GM12865 (cell line): ENCODE results near the gene FAM13A.
A peak's percentile ranks its signal among the peaks of the same experiment; 100 is the strongest.

ENCODE experiments used
- DNase-seq: peaks from one replicate; pipeline ENCODE4 v3.0.0; 2010; ENCODE audit warnings: low read depth
- H3K4me3 ChIP-seq: 2 replicates; pipeline ENCODE4 v1.5.1; 2011; ENCODE audit warnings: mild to moderate bottlenecking, low read depth, low read length, control low read depth
- TF ChIP-seq, protein P1 (sequence below): IDR thresholded peaks from 2 replicates; pipeline ENCODE4 v1.5.1; 2011; ENCODE audit warnings: low read length, control low read depth, low read depth, inconsistent platforms; ENCODE audit not compliant: insufficient read depth; ENCODE audit errors: missing control alignments

Gene FAM13A

DNA sequence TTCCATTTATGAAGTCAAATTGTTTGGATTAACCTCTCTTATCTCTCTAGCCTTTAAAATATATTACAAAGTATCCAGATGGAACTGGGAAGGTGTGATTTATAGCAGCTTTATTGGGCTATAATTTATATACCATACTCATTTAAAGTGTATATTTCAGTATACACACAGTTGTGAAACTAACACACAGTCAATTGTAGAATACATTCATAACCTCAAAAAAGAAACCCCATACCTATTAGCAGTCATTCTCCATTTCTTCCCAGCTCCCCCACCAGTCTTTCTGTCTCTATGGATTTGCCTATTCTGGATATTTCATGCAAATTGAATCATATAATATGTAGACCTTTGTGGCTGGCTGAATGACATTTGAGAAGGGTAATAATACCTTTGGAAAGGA is 351.8 kb downstream of the FAM13A start:
- no peak for DNase-seq
- no peak overlapping the region for H3K4me3 ChIP-seq
- TF ChIP-seq, protein P1, sequence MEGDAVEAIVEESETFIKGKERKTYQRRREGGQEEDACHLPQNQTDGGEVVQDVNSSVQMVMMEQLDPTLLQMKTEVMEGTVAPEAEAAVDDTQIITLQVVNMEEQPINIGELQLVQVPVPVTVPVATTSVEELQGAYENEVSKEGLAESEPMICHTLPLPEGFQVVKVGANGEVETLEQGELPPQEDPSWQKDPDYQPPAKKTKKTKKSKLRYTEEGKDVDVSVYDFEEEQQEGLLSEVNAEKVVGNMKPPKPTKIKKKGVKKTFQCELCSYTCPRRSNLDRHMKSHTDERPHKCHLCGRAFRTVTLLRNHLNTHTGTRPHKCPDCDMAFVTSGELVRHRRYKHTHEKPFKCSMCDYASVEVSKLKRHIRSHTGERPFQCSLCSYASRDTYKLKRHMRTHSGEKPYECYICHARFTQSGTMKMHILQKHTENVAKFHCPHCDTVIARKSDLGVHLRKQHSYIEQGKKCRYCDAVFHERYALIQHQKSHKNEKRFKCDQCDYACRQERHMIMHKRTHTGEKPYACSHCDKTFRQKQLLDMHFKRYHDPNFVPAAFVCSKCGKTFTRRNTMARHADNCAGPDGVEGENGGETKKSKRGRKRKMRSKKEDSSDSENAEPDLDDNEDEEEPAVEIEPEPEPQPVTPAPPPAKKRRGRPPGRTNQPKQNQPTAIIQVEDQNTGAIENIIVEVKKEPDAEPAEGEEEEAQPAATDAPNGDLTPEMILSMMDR, result no peak

DNA sequence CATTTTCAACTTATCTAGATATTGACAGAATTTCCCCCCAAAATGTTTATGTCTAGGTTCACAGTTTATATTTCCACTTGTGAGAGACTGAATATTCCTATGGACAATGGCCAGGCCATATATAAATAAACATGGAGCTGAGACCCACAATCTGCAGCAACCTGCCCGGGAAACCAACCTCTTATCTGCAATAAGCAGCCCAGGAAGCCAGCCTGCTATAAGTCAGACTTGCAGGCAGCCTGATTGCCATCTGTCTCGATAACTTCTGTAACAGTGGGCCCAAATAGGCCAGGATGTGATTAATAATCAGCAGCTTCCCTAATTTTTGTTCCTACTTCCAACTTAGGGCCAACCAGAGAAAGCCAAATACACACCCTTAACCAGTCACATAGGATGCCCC is 354.2 kb downstream of the FAM13A start:
- H3K4me3 ChIP-seq, result no peak overlapping the region
- no peak for DNase-seq
- TF ChIP-seq, protein P1, result no peak

DNA sequence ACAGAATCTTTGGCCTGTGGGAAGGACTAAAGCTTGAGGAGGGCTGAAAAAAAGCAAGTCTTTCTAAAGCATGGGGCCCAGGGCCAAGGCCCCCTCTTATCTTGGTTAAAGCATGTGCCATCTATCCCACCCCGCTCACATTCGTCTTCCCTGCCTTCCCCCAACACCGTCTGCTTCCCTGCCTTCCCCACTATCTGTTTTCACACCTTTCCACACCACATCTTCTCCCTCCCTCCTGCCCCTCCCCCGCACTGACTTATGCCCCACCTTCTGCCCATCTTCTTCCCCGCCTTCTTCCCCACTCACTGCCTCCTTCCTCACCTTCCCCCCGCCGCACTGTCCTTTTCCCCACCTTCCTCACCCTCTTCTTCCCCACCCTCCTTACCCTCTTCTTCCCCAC is 358.5 kb downstream of the FAM13A start:
- H3K4me3 ChIP-seq, result no peak overlapping the region
- TF ChIP-seq, protein P1, result no peak
- no peak for DNase-seq

DNA sequence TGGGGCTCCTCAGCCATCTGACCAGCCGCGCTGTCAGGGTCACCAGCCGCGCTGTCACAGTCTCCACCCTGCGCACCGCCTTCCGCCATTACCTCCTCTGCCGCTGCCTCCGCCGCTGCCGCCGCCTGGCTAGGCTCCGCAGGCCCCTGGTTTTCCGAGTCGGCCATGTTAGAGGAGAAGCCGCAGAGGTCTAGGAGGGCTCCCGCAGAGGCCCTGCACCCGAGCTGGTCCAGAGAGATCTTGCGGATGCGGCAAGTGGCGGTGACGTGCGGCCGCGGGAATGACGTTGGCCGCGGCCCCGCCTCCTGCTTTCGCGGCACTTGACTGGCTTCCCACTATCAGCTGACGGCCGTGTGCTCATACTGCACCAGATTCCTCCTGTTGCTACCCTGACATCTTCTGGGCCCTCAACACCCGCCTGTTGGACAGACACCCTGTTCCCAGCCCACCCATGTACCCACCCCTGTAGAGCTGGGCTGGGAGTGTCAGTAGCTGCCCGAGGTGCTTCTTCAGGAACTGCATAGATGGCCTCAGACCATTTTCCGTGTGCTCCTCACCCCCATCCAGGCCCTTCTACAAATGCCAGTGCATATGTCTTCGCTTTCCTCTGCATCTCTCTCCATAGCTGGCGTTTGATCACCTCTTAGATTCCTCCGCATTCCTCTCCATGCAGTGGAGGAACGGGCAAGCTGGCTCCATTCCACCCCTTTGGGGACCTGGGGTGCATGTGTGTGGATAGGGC is 359.2 kb downstream of the FAM13A start, which contains the start of gene NAP1L5:
Gene NAP1L5, minus strand, starts transcription at position 242 of the 742 bp plus-strand sequence. Its CDS starts 75 bp downstream, at position 167.
- peak within 1 kb of the TSS; percentile 73 for H3K4me3 ChIP-seq
- TF ChIP-seq, protein P1, result no peak
- peak; percentile 63 for DNase-seq

DNA sequence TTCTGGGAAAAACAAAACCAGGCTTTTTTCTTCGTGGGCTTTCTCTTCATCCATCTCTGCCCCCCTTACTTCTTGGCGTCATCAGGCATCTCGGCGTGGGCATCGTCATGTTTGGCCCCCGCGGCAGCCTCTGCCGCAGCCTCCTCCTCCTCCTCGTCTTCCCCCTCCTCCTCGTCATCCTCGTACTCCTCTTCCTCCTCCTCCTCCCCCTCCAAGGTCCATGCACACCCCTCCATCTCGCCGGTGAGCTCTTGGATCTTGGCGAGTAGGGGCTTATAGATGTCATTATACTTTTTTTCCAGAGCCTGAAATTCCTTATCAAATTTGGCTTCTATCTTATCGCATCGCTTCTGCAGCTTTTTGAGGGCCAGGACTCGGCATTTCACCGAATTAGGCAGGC is 359.8 kb downstream of the FAM13A start:
- H3K4me3 ChIP-seq, result peak overlapping the region; percentile 73
- TF ChIP-seq, protein P1, result no peak
- DNase-seq, result no peak

DNA sequence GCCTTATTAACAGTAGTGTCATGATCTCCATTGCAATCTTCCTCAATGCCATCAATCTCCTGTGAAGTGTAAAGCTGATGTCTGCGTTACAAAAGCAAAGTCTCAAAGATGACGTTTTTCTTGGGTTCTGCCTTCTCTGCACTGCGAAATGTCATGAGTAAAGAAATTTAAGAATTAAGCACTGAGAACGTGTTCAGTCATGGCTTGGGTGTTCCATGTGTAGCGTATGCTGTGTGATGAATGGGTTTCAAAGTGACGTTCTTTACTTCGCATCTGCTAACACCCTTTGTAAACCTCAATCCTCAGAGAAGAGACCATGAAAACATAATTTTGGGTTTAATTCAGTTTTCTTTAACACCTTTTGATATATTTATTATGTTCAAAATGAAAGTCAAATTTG is 360.4 kb downstream of the FAM13A start:
- no peak overlapping the region for H3K4me3 ChIP-seq
- TF ChIP-seq, protein P1, result no peak
- no peak for DNase-seq

DNA sequence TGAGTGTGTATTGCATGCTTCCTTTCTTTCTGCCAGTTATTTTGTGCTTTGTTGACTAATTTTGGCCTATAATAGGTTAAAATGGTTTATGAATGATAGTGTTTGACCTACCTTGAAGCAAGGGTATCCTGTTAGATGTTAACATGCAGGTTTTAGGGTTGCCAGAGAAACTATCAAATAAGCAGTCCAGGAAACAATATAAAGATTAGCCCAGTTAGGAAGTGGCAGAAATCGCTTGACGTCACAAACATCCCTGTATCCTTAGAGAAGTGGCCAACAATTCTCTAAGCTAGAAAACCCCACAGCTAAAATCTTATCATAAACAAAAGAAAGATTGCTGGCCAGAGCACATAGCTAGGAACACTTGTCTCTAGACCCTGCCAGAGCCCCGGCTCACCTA is 363.2 kb downstream of the FAM13A start:
- H3K4me3 ChIP-seq, result no peak overlapping the region
- TF ChIP-seq, protein P1, result no peak
- DNase-seq, result no peak
